HEK293 (cell line): ENCODE results near the gene MYH7B.

ENCODE experiments used
- CTCF ChIA-PET: fragments of 350-600 bp; formaldehyde crosslinking; extraction: SDS; loops from one replicate; lab custom pipeline; 2021; ENCODE audit warnings: antibody characterized with exemption; lab: Yijun Ruan, JAX
- POLR2A ChIA-PET: fragments of 300-600 bp; formaldehyde crosslinking; extraction: SDS; loops from one replicate; lab custom pipeline; 2020; ENCODE audit warnings: antibody characterized with exemption, inconsistent platforms; lab: Yijun Ruan, JAX
- H3K27ac ChIP-seq: fragments of 200-500 bp; sonication (Bioruptor generic); 2 replicates; pipeline ENCODE4 v1.5.1; 2014; ENCODE audit warnings: low read depth, low read length, control low read depth, inconsistent platforms; ENCODE audit errors: extremely low read depth
- H3K36me3 ChIP-seq, 2 experiments: fragments of 200-500 bp in 1 of 2; sonication (Bioruptor generic) in 1 of 2; 1 replicate in 1 of 2; 2 replicates in 1 of 2; pipeline ENCODE4 v1.5.1; 2014 to 2017; ENCODE audit warnings: inconsistent platforms in 2 of 2, low read length in 2 of 2; ENCODE audit not compliant: control insufficient read depth in 2 of 2, insufficient read depth in 1 of 2
- H3K4me1 ChIP-seq: fragments of 200-500 bp; sonication (Bioruptor generic); 2 replicates; pipeline ENCODE4 v1.5.1; 2014; ENCODE audit warnings: mild to moderate bottlenecking, low read length, inconsistent platforms; ENCODE audit not compliant: control insufficient read depth, insufficient read depth
- H3K4me3 ChIP-seq: 2 replicates; pipeline ENCODE4 v1.5.1; 2011; ENCODE audit warnings: low read depth, mild to moderate bottlenecking, control low read depth, low read length, moderate library complexity
- H3K9me3 ChIP-seq: fragments of 200-500 bp; sonication (Bioruptor generic); 2 replicates; pipeline ENCODE4 v1.5.1; 2014; ENCODE audit warnings: low read depth, low read length, inconsistent platforms; ENCODE audit not compliant: control insufficient read depth, insufficient read depth
- BCL6B ChIP-seq: fragments of 450-650 bp; formaldehyde crosslinking; IDR thresholded peaks from 2 replicates; pipeline ENCODE4 v1.5.1; 2017; ENCODE audit warnings: missing biosample characterization, missing genetic modification characterization
- GLIS1 ChIP-seq: fragments of 450-650 bp; formaldehyde crosslinking; IDR thresholded peaks from 2 replicates; pipeline ENCODE4 v1.5.1; 2016; ENCODE audit warnings: missing biosample characterization, missing genetic modification characterization
- INSM2 ChIP-seq: fragments of 450-650 bp; formaldehyde crosslinking; IDR thresholded peaks from 2 replicates; pipeline ENCODE4 v1.5.1; 2016; ENCODE audit warnings: missing biosample characterization, missing genetic modification characterization
- PATZ1 ChIP-seq: fragments of 450-650 bp; formaldehyde crosslinking; IDR thresholded peaks from 2 replicates; pipeline ENCODE4 v1.5.1; 2016; ENCODE audit warnings: missing biosample characterization, missing genetic modification characterization
- ZBTB48 ChIP-seq: fragments of 450-650 bp; formaldehyde crosslinking; IDR thresholded peaks from 2 replicates; pipeline ENCODE4 v1.5.1; 2016; ENCODE audit warnings: missing biosample characterization, missing genetic modification characterization
- ZFP69B ChIP-seq: fragments of 450-650 bp; formaldehyde crosslinking; IDR thresholded peaks from 2 replicates; pipeline ENCODE4 v1.5.1; 2016; ENCODE audit warnings: missing biosample characterization, missing genetic modification characterization
- ZNF169 ChIP-seq: fragments of 450-650 bp; formaldehyde crosslinking; IDR thresholded peaks from 2 replicates; pipeline ENCODE4 v1.5.1; 2016; ENCODE audit warnings: missing biosample characterization, missing genetic modification characterization
- ZNF175 ChIP-seq: fragments of 450-650 bp; formaldehyde crosslinking; IDR thresholded peaks from 2 replicates; pipeline ENCODE4 v1.5.1; 2016; ENCODE audit warnings: missing biosample characterization, missing genetic modification characterization
- ZNF221 ChIP-seq: fragments of 450-650 bp; formaldehyde crosslinking; IDR thresholded peaks from 2 replicates; pipeline ENCODE4 v1.5.1; 2017; ENCODE audit warnings: missing biosample characterization, missing genetic modification characterization, borderline replicate concordance
- ZNF248 ChIP-seq: fragments of 450-650 bp; formaldehyde crosslinking; IDR thresholded peaks from 2 replicates; pipeline ENCODE4 v1.5.1; 2017; ENCODE audit warnings: missing biosample characterization, missing genetic modification characterization
- ZNF350 ChIP-seq: fragments of 450-650 bp; formaldehyde crosslinking; IDR thresholded peaks from 2 replicates; pipeline ENCODE4 v1.5.0; 2017; ENCODE audit warnings: missing biosample characterization, mild to moderate bottlenecking, missing genetic modification characterization
- ZNF354C ChIP-seq: fragments of 450-650 bp; formaldehyde crosslinking; IDR thresholded peaks from 2 replicates; pipeline ENCODE4 v1.5.1; 2016; ENCODE audit warnings: missing biosample characterization, missing genetic modification characterization, low read depth, borderline replicate concordance
- ZNF362 ChIP-seq: fragments of 450-650 bp; formaldehyde crosslinking; IDR thresholded peaks from 2 replicates; pipeline ENCODE4 v1.5.1; 2016; ENCODE audit warnings: missing biosample characterization, missing genetic modification characterization
- ZNF37A ChIP-seq: fragments of 450-650 bp; IDR thresholded peaks from 2 replicates; pipeline ENCODE4 v1.5.1; 2018; ENCODE audit warnings: missing biosample characterization, missing genetic modification characterization
- ZNF391 ChIP-seq: fragments of 450-650 bp; formaldehyde crosslinking; IDR thresholded peaks from 2 replicates; pipeline ENCODE4 v1.5.1; 2016; ENCODE audit warnings: low read depth, missing biosample characterization, missing genetic modification characterization, borderline replicate concordance
- ZNF398 ChIP-seq: fragments of 450-650 bp; formaldehyde crosslinking; IDR thresholded peaks from 2 replicates; pipeline ENCODE4 v1.5.1; 2017; ENCODE audit warnings: missing biosample characterization, missing genetic modification characterization
- ZNF404 ChIP-seq: fragments of 450-650 bp; formaldehyde crosslinking; IDR thresholded peaks from 2 replicates; pipeline ENCODE4 v1.5.1; 2017; ENCODE audit warnings: missing biosample characterization, missing genetic modification characterization
- ZNF501 ChIP-seq: fragments of 450-650 bp; formaldehyde crosslinking; IDR thresholded peaks from 2 replicates; pipeline ENCODE4 v1.5.1; 2016; ENCODE audit warnings: missing biosample characterization, missing genetic modification characterization
- ZNF555 ChIP-seq: fragments of 450-650 bp; formaldehyde crosslinking; conservative IDR thresholded peaks from 2 replicates; pipeline ENCODE4 v1.5.1; 2017; ENCODE audit warnings: missing biosample characterization, mild to moderate bottlenecking, missing genetic modification characterization, inconsistent platforms
- ZSCAN16 ChIP-seq: fragments of 450-650 bp; formaldehyde crosslinking; IDR thresholded peaks from 2 replicates; pipeline ENCODE4 v1.5.1; 2016; ENCODE audit warnings: missing biosample characterization, missing genetic modification characterization

The MYH7B gene

GRCh38 chr20:34927736-34928135 lies 27.9 kb upstream of the MYH7B start:
- H3K9me3 ChIP-seq = no peaks in the 10 kb centered on the region
- CTCF ChIA-PET = interaction anchor here (0.6 to 0.7 kb wide), 2 partner anchors 15 to 167 kb away, joined by 4 read pairs; no protein-coding TSS in a partner anchor
- TF ChIP-seq ZBTB48 (tag by site-specific recombination) (no peak), ZNF354C (no peak), INSM2 (tag by site-specific recombination) (no peak), ZNF169 (tag by site-specific recombination) (no peak), PATZ1 (tag by site-specific recombination) (no peak), ZNF398 (tag by site-specific recombination) (no peak), ZNF362 (no peak), ZNF391 (tag by site-specific recombination) (no peak), ZNF555 (tag by site-specific recombination) (no peak)
- H3K27ac ChIP-seq = no peak overlapping the region
- POLR2A ChIA-PET = interaction anchor here (0.6 kb wide), 1 partner anchor 28 kb away, joined by 3 read pairs; no protein-coding TSS in a partner anchor
- H3K4me1 ChIP-seq = no peaks in the 10 kb centered on the region
- peaks cover 0 to 89% of the 10 kb centered on the region in 2 experiments; a peak in 2 of 3 replicates for H3K36me3 ChIP-seq
- no peak overlapping the region for H3K4me3 ChIP-seq

- Histone ChIP-seq H3K36me3 (peaks cover 0 to 89% of the 10 kb centered on the region in 2 experiments; a peak in 2 of 3 replicates), H3K27ac (no peak overlapping the region), H3K9me3 (no peaks in the 10 kb centered on the region), H3K4me1 (no peaks in the 10 kb centered on the region)
- ChIA-PET POLR2A (no interaction called here), CTCF (interaction anchor here (0.6 to 0.7 kb wide), 3 partner anchors 16 to 166 kb away, joined by 4 to 6 read pairs (median 4); no protein-coding TSS in a partner anchor)
- TF ChIP-seq ZNF350 (tag by site-specific recombination) = no peak
- TF ChIP-seq ZNF37A (tag by site-specific recombination) = no peak
- no peak for TF ChIP-seq ZNF248 (tag by site-specific recombination)
- TF ChIP-seq ZNF404 (tag by site-specific recombination) = no peak
- TF ChIP-seq ZNF221 (tag by site-specific recombination) = no peak
- no peak for TF ChIP-seq ZSCAN16 (tag by site-specific recombination)
- TF ChIP-seq ZNF175 (tag by site-specific recombination) = no peak
- TF ChIP-seq BCL6B (tag by site-specific recombination) = no peak
- TF ChIP-seq GLIS1 (tag by site-specific recombination) = no peak
- no peak for TF ChIP-seq ZNF501
- no peak for TF ChIP-seq ZFP69B (tag by site-specific recombination)
- TF ChIP-seq, all 188 proteins: peak for 0
- H3K4me3 ChIP-seq = no peak overlapping the region
Observed at GRCh38 chr20:34928411-34928810, 27.3 kb upstream of the MYH7B start.
